Activated naive CD8-positive, alpha-beta T cell treated with anti-CD3 and anti-CD28 coated beads, Interleukin-2, amount 50 U/mL, for 16 hours (primary cell): ENCODE data around the gene GRIK5.
"Not testable (repeated sequence)": the region's sequence is repeated elsewhere in the genome, so short reads cannot be mapped to it uniquely, and the experiment has no call there.

Experiments
- DNase-seq: peaks from one replicate; pipeline ENCODE4 v3.0.0-alpha.2; 2020; ENCODE audit warnings: low read depth, low spot score

GRIK5 gene

DNA sequence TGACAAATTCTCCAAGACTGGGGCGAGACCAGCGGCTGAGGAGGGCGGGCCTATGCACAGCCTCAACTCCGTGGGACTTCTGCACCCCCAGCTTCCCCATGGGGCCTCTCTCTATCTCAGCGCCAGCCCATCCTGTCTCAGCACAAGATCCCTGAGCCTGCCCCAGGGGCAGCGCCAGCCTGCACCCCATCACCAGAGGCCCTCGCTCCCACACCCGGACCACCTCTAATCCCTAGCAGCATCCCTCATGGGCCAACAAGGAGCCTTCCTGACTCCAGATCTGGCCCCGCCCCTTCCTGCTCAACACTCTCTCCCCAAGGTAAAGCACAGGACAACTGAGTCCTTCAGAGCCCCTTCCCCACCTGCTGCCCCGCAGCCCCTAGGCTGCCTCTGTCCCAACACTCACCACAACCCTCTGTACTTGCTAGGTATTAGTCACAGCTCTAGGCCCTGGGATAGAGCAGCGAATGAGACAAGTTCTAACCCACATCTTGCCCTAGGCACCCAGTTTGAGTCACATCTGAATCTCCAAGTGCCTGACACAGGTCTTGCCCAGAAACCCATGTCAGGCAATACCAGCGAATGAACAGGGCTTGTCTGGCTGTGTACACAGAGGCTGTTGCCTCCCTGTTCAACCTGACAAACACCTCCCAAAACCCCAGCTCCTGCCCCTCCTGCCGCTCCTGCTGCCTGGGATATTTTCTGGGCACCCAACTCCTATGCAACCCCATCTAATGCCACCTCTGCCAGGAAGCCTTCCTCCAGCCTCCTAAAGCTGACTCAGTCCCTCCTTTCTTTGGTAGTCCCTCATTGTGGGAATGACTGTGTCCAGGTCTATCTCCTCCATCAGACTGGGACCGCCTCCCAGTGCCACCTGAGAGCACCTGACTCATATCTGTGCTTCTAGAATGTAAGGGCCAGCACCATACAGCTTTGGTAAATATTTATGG, 18.6 kb downstream of the GRIK5 start:
- no peak for DNase-seq

DNA sequence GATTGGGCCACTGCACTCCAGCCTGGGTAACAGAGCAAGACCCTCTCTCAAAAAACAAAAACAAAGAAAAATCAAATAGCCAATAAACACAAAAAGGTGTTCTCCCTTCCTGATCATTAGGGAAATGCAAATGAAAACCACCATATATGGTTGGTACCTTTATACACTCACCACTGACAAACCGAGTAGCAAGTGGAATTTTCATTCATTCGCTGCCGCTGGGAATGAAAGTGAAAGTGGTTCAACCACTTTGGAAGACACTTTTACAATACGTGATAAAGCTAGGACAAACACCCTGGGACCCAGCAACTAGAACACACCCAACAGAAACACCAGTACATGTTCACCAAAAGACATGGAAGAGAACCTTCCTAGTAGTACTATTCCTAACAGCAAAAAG, 21.0 kb downstream of the GRIK5 start:
- DNase-seq = no peak

DNA sequence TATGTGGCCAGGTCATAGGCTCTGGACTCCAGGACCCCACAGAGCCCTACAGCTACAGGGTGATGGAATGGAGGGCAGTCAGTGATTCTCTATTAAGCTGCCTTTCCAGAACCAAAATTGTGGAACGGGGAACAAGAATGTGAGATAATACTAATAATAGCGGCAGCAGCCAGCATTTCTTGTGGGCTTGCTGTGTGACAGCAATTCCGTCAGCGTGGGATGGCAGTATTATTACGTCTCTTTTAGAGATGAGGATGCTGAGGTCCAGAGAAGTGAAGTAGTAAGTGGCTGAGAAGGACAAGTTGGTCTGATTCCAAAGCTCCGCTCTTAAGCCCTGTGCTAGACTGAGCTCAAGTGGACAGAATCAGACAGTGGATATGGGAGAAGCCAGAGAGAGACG, 24.4 kb downstream of the GRIK5 start:
- no peak for DNase-seq

DNA sequence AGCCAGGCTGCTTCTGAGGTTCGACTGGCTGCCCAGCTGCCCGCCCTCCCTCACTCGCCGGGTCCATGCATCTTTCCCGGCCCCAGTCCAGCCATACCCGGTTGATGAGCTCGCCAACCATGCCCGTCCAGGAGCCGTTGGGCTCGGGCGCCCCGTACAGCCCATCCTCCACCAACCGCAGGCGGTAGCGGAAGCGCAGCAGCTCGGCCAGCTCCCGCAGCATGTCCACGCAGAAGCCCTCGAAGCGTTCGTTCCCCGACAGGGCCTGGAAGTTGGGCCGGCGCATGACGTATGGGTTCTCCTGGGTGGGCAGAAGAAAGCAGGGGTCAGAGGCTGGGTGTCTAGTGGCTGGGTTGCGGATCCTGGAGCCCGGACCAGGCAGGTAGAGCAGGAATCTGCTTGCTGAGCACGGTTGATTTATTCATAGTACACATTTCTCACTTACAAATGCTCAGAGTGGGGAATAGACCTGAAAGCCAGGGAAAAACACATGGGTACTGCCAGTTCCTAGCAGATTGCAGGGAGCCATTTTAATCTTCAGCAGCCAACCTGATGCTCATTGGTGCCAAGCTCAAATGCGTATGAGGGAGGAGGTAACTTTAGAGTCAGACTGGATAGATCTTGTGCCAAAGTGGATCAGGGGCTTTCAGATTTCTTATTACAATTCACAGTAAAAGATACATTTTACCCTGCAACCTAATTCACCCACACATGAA, 27.4 kb downstream of the GRIK5 start:
- DNase-seq = no peak

DNA sequence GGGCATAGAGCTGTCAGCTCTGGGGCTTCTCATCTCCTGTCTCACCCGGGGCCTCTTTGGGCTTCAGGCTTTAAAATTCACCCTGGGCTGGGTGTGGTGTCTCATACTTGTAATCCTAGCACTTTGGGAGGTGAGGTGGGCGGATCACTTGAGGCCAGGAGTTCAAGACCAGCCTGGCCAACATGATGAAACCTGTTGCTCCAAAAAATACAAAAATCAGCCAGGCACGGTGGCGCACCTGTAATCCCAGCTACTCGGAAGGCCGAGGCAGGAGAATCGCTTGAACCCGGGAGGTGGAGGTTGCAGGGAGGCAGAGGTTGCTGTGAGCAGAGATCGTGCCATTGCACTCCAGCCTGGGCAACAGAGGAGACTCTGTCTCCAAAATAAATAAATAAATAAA, 29.5 kb downstream of the GRIK5 start:
- DNase-seq = not testable (repeated sequence)

DNA sequence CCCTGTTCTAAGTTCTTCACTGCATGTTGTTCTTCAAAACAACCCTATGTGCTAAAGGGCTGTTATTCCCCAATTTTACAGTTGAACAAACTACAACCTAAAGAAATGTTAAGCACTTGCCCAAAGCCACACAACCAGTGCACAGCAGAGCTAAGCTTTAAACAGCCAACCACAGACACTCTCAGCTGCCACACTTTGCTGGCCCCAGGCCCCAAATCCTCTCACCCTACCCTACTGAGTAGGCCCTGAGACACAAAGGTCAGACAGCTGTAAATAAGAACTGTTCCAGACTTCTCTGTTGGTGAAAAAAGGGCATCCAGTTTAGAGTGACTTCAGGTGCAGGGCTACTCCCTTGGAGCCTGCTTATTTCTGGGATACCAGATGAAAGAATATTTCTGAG, 30.0 kb downstream of the GRIK5 start:
- DNase-seq = no peak

DNA sequence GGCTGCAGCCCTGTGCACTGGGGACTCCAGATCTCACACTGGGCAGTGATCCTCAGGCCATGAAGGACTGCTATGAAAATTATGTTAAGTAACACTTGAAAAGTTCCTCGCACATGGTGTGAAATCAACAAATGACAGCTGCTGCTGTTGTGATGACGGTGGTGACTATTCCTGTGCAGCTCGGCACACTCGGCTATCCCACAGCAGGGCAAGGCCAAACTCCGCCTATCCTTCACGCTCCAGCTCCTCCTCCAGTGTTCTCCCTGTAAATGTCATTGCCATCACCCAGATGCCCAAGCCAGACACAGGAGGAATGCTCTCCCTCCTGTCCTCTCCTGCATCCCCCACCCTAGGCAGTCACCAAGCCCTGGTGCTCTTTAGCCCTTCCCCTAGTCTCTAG, 31.3 kb downstream of the GRIK5 start:
- no peak for DNase-seq

DNA sequence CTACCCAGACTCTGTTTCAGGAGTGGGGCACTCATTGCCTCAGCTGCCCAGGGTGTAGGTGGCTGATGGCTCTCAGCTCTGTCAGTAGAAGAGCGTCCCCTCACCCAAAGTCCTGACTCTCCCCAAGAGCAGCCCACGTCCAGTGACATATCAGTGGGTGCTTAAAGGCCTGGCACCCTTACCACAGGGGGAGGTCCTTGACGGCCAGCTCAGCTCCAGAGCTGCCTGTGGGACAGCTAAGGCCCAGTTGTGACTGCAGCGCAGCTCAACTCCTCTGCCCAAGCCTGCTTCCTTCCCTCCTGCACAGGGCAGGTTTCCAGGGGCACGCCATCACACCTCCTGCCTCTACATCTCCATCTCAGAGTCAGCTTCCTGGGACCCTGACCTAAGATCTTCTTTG, 32.4 kb downstream of the GRIK5 start:
- DNase-seq = no peak

DNA sequence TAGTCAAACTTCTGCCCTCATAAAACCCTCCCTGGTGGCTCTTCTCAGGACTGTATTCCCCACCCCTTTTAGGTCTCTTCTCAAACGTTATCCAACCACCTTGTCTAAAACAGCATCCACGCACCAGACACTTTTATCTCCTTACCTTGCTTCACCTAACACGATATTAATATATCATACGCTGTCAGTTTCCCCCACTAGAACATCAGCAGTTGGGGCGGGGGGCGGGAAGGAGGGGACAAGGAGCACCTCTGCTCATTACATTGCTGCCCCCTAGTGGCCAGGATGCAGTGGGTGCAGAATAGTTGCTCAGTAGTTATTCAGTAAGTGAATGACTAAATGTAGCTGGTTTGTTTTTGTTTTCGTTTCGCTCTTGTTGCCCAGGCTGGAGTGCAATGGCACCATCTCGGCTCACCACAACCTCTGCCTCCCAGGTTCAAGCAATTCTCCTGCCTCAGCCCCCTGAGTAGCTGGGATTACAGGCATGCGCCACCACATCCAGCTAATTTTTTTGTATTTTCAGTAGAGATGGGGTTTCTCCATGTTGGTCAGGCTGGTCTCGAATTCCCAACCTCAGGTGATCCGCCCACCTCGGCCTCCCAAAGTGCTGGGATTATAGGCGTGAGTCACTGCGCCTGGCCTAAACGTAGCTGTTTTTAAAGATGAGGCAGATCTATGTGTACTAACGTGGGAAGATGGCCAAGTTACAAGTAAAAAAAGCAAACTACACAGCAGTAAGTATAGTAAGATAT, 35.2 kb downstream of the GRIK5 start:
- DNase-seq = peak; percentile 42

DNA sequence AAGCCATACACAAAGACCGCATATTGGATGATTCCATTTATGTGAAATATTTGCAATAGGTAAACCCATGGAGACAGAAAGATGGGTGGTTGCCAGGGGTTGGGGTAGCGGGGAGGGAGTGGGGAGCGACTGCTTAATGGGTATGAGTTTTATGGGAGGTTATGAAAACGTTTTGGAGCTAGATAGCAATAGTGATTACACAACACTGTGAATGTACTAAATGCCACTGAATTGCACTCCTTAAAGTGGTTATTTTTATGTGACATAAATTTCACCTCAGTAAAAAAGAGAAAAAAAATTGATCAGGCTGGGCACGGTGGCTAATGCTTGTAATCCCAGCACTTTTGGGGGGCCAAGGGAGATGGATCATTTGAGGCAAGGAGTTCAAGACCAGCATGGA, 36.6 kb downstream of the GRIK5 start:
- DNase-seq = no peak

DNA sequence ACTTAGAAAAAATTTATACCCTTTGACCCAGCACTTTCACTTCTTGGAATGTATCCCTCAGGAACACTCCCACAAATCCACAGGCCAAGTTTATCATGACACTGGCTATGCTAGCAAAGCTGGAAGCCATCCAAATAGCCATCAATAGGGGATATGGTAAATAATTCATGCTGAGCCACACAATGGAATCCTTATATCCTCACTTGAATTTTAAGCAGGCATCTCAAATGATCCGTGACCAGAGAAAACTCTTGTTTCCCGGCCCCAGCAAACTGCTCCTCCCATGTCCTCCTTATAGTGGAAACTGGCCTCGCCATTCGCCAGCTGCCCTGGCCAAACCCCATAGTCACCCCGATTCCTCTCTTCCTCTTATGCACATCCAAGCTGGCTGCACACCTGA, 37.6 kb downstream of the GRIK5 start:
- DNase-seq = no peak

DNA sequence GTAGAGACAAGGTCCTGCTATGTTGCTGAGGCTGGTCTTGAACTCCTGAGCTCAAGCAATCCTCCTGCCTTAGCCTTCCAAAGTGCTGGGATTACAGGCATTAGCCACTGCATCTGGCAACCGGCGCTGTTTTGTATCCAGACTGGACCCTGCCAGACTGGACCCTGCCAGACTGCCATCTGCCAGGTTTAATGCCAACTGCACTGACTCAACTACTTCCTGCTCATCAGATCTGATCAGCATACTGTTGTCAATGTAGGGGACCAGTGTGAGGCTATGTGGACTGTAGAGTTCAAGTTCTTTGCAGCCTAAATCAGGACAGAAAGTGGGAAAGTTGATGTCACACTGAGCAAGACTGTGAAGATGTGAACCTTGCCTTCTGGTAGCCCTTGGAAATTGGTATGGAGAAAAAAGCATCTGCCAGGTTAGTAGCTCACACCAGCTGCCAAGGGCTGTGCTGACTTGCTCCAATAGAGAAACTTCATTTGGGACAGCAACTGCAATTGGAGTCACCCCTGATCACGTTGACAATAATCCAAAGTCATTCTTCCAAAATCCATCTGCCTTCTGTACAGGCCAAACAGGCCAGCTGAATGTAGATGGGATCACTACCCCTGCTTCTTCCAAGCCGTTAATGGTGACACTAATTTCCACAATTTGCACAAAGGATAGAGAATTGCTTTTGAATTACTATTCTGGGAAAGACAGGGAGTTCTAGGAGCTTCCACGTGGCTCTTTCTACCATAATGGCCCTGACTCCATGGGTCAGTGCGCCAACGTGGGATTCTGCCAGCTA, 39.2 kb downstream of the GRIK5 start:
- DNase-seq = no peak

DNA sequence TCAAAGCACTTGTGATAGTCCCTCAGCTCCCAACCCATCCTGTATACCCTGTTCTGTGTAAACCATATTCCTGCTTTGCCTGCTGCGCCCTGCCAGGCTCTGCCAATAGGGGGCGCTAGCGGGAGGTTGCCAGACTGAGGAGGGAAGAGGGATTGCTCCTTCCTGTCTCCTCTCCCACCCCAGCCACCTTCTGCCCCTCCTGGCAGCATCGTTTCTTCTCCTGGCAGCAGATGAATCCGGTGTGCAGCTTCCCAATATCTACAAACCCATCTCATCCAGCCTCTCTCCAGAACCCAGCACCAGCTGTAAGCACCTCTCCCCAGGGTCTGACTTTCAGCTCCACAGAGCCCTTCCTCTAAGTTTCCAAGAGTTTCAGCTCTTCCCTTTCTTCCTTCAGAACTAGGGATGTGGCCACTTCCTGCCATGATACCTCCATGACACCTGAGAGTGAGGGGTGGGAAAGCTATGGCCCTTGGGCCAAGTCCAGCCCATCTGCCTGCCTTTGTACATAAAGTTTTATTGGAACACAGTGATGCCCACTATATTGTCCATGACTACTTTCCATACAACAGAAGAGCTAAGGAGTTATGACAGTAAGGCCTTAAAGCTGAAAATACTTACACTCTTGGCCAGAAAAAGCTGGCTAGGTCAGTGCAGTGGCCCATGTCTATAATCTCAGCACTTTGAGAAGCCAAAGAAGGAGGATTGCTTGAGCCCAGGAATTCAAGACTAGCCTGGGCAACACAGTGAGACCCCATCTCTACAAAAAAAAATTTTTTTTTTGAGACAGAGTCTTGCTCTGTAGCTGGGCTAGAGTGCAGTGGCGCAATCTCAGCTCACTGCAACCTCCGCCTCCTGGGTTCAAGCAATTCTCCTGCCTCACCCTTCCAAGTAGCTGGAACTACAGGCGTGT, 41.4 kb downstream of the GRIK5 start:
- no peak for DNase-seq

DNA sequence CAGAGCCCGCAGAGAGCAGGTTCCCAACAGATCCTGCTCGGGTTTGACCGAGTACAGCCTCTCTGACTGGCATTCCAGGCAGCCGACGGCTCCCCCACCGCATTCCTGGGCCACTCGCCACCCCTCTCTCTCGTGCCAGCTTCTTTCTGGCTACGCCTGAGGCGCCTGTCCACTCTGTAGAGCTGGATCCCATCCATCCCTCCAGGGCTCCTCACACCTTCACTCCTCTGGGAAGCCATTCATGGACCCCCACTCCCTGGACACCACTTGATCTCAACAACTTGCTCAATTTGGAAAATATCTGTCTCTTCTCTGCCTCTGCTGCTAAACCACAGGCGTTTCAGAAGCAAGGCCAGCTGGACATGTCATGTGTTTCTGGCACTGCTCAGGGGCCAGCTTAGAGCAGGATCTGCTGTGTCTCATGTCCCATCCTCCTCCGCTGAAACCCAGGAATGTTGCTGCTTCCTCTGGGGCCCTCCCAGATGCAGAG, 45.3 kb downstream of the GRIK5 start:
- DNase-seq = no peak

DNA sequence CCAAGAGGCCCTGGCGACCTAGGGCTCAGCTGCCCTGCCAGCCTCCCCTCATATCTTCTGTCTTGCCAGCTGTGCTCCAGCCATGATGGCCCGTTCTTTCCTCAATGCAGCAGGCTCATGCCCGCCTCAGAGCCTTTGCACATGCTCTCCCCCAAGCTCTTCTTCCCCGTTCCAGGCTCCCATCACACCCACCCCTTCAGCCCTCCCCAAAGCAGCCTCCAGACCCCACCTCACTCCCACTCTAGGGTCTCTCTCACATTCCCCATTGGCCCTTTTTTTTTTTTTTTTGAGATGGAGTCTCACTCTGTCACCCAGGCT, 46.1 kb downstream of the GRIK5 start:
- no peak for DNase-seq

DNA sequence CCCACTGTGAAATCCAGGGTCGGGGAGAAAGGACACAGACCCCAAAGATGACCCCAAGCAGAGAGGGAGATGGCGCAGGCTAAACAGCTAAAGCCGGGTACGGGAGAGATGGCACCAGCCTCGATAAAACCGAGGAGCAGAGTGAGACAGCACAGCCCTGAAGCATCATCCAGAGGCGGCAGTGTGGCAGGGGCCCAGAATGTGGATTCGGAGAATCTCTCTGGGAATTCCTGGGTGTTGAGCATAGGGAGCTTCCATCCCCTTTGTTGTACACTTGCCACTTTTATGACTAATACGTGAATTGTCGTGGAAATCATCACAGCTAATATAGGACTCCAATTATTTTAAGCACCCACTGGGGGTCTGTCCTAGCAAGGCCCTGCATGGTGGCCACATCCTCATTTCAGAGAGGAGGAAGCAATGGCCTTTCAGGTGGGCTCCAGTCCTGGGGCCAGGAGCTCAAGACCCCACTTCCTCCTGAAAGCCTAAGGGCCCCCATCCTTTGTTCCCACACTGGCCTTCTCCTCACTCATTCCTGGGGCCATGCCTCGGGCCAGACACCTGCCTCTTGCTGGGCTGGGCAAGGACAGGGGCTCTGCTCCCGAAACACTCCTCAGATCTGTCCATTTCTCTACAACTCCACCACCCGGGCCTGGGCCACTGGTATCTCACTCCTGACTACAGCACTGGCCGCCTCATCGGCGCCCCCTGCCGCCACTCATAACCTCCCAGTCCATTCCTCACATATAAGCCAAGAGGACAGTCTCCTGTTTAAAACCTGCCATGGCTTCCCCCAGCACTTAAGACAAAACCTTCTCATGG, 46.7 kb downstream of the GRIK5 start:
- DNase-seq = no peak

DNA sequence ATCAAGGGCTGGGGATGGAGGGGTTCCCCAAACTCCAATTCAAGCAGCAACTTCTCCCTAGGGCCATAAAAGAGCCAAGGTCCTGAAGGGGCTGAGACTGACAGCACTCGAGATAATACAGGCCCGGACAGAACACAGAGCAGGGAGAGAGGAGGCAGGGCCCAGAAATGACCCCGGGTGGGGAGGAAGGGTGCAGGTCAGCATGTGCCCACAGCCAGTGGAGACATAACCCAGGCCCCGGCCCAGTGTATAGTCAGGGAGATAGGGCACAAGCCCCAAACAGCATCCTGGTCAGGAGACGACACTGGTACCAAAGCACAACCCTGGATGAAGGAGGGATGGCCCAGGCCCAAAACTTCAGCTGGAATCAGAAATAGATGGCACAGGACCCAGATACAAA, 47.4 kb downstream of the GRIK5 start:
- no peak for DNase-seq

DNA sequence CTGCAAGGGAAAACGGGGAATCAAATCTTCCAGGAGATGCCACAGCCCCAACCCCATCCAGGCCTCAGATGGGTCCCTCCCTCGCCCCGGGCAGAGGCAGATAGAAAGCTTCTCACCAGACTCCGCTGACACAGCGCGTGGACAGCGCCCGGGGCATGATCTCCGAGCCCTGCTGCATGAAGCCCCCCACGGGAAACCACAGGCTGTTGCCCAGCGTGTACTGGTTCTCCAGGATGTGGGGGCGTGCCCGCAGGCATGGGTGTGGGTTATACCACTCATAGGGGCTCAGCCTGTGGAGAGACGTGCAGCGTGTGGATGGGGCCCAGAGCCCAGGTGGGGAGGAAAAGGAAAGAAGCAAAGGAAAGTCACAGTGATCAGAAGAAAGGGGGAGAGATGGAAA, 48.8 kb downstream of the GRIK5 start:
- no peak for DNase-seq

DNA sequence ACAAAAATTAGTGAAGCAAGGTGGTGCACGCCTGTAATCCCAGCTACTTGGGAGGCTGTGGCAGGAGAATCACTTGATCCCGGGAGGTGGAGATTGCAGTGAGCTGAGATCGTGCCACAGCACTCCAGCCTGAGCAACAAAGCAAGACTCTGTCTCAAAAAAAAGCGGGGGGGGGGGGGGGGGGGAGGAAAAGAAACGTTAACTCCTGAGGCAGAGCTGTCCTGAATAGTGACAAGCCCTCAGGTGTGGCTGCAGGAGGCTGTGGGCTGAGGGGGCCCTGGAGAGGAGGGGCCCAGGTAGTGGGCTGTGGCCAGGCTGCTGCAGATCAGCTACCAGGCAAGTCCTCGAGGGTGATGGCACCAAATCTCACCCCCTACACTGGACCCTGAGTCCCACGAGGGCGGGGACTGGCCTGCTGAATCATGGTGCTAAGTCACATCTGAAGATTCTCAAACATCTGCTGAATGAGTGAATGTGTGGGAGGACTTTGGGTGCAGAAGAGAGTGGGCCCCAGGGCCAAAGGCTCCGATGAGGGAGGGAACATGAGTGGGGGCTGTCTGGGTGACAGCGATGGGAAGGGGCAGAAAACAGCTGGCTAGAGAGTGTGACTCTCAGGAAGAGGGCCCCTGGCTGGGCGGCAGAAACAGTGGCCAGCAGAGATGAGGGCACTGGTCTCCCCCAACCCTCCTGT, 51.4 kb downstream of the GRIK5 start:
- no peak for DNase-seq
